ENCODE results near the gene CSRP1. TPM values are rescaled to one million over a fixed set of nuclear protein-coding genes. Genes with fewer than 3 reads are reported as not detected.

The CSRP1 gene
- total and polyA plus RNA-seq, 9 of the 15 experiments (the other 6 are each of a cell fraction or from before 2014, with no cell fraction given) = 6.8 to 39.4 (median 23.7) TPM

- no peak overlapping the region for H3K4me2 ChIP-seq (ENCODE audit: insufficient read depth, low read length)
- WGBS (ENCODE audit: insufficient coverage, low coverage, missing lambda C conversion rate) = 58% methylated on average over 2 of the region's 2 CpGs
- no peaks in the 10 kb centered on the region for H4K20me1 ChIP-seq (replicated peaks; ENCODE audit: control insufficient read depth, insufficient read depth, low read length)
- no peak overlapping the region for H3K4me3 ChIP-seq
- POLR2A ChIA-PET = interaction anchor here (0.6 to 1.6 kb wide), 6 partner anchors 9 to 220 kb away, joined by 3 to 5 read pairs (median 4); no protein-coding TSS in a partner anchor
- no peak overlapping the region for H3K27ac ChIP-seq (ENCODE audit: extremely low read depth, low read depth, low read length)
- no peaks in the 10 kb centered on the region for H3K9me1 ChIP-seq (ENCODE audit: control insufficient read depth, insufficient read depth, low read length)
- no peaks in the 10 kb centered on the region for H3K36me3 ChIP-seq (ENCODE audit: control insufficient read depth, insufficient read depth, low read length)
- H3K27me3 ChIP-seq (ENCODE audit: control insufficient read depth in 2 of 2, insufficient read depth in 2 of 2, low read length in 2 of 2) = no peaks in the 10 kb centered on the region
- ATAC-seq = no peak
- H2AFZ ChIP-seq (ENCODE audit: low read depth, low read length) = no peak overlapping the region
- in situ Hi-C loops (cut with MboI) = loop anchor here (5.0 kb wide), 1 partner anchor 62 kb away; no protein-coding TSS in a partner anchor
- intact Hi-C loops (cut with micrococcal nuclease) = no loop called here
- no peaks in the 10 kb centered on the region for H3K79me2 ChIP-seq (ENCODE audit: control insufficient read depth, insufficient read depth, low read length)
- TF ChIP-seq ZNF354B (CRISPR knock-in tag; IDR thresholded peaks at IDR 0.05) (no peak), THRB (CRISPR knock-in tag; conservative IDR thresholded peaks at IDR 0.05) (0 out of 2 replicates have a peak, but pooled peaks have one; percentile 22)
- peak in 1 of 4 experiments; percentile 5 for DNase-seq (ENCODE audit: extremely low read depth in 1 of 4, low spot score in 3 of 4)
- peaks cover 23 to 30% of the 10 kb centered on the region in 2 experiments for H3K4me1 ChIP-seq (replicated peaks in 1 of 2; ENCODE audit: control insufficient read depth in 2 of 2, insufficient read depth in 2 of 2, low read length in 2 of 2)
- CTCF ChIA-PET (ENCODE audit: low intra/inter-chr PET ratio) = interaction anchor here (1.2 to 6.7 kb wide), 2 partner anchors 26 to 75 kb away, joined by 3 to 166 read pairs; no protein-coding TSS in a partner anchor
- no peak for FAIRE-seq
- no TSS peak for BruUV-seq (replicated peaks)
- no peaks in the 10 kb centered on the region for H3K9me3 ChIP-seq (replicated peaks; ENCODE audit: control insufficient read depth, insufficient read depth, low read depth, low read length)
- H3K9ac ChIP-seq (ENCODE audit: insufficient read depth in 1 of 2, low read depth in 2 of 2, low read length in 2 of 2) = no peak overlapping the region
These were observed 2.9 kb upstream of the CSRP1 start for GRCh38 chr1:201509601-201510374.

GRCh38 chr1:201508809-201509208 is 1.9 kb upstream of the CSRP1 start:
- no peak for DNase-seq (ENCODE audit: extremely low read depth in 1 of 4, low spot score in 3 of 4)
- H3K4me1 ChIP-seq (replicated peaks in 1 of 2; ENCODE audit: control insufficient read depth in 2 of 2, insufficient read depth in 2 of 2, low read length in 2 of 2) = peaks cover 18 to 29% of the 10 kb centered on the region in 2 experiments
- H3K27me3 ChIP-seq (ENCODE audit: control insufficient read depth in 2 of 2, insufficient read depth in 2 of 2, low read length in 2 of 2) = no peaks in the 10 kb centered on the region
- H3K79me2 ChIP-seq (ENCODE audit: control insufficient read depth, insufficient read depth, low read length) = no peaks in the 10 kb centered on the region
- no peak overlapping the region for H3K4me2 ChIP-seq (ENCODE audit: insufficient read depth, low read length)
- intact Hi-C loops (cut with micrococcal nuclease) (no loop called here), in situ Hi-C loops (cut with MboI) (no loop called here)
- WGBS (ENCODE audit: insufficient coverage, low coverage, missing lambda C conversion rate) = 44% methylated on average over 2 of the region's 2 CpGs
- no peaks in the 10 kb centered on the region for H3K9me3 ChIP-seq (replicated peaks; ENCODE audit: control insufficient read depth, insufficient read depth, low read depth, low read length)
- FAIRE-seq = no peak
- H3K27ac ChIP-seq (ENCODE audit: extremely low read depth, low read depth, low read length) = no peak overlapping the region
- no peaks in the 10 kb centered on the region for H3K36me3 ChIP-seq (ENCODE audit: control insufficient read depth, insufficient read depth, low read length)
- no peaks in the 10 kb centered on the region for H4K20me1 ChIP-seq (replicated peaks; ENCODE audit: control insufficient read depth, insufficient read depth, low read length)
- no peak for TF ChIP-seq ETV6 (IDR thresholded peaks at IDR 0.05; ENCODE audit: borderline replicate concordance in 1 of 2, low read depth in 2 of 2, low read length in 1 of 2)
- no peak for TF ChIP-seq ETV6 (CRISPR knock-in tag; IDR thresholded peaks at IDR 0.05; ENCODE audit: borderline replicate concordance)
- no peak for TF ChIP-seq ZKSCAN8 (CRISPR knock-in tag; IDR thresholded peaks at IDR 0.05)
- no peak for TF ChIP-seq ZNF311 (CRISPR knock-in tag; IDR thresholded peaks at IDR 0.05)
- no TSS peak for BruUV-seq (replicated peaks)
- no peak overlapping the region for H2AFZ ChIP-seq (ENCODE audit: low read depth, low read length)
- no peak overlapping the region for H3K9ac ChIP-seq (ENCODE audit: insufficient read depth in 1 of 2, low read depth in 2 of 2, low read length in 2 of 2)
- H3K4me3 ChIP-seq = no peak overlapping the region
- no peaks in the 10 kb centered on the region for H3K9me1 ChIP-seq (ENCODE audit: control insufficient read depth, insufficient read depth, low read length)
- POLR2A ChIA-PET = interaction anchor here (0.7 to 1.0 kb wide), 4 partner anchors 8 to 228 kb away, joined by 3 to 5 read pairs (median 4); no protein-coding TSS in a partner anchor
- CTCF ChIA-PET (ENCODE audit: low intra/inter-chr PET ratio) = no interaction called here
- no peak for ATAC-seq
